Measurements from ENCODE around the gene MOK. TPM values are rescaled to one million over a fixed set of nuclear protein-coding genes. Genes with fewer than 3 reads are reported as not detected.

The MOK gene
- total and polyA plus RNA-seq, 2 of the 4 experiments (the other 2 are of a cell fraction): 16.8 to 48.5 TPM

GRCh38 chr14:102217987-102218421 lies 87.0 kb downstream of the MOK start:
- Histone ChIP-seq H4K8ac (ENCODE audit: low read depth in 2 of 2, low read length in 2 of 2) (no peak overlapping the region), H3K18ac (ENCODE audit: low read depth, low read length) (no peak overlapping the region), H3K4me3 (ENCODE audit: insufficient read depth, low read depth, low read length) (no peak overlapping the region), H3K9me3 (ENCODE audit: control insufficient read depth, insufficient read depth, low read length) (no peaks in the 10 kb centered on the region), H2AK5ac (ENCODE audit: low read depth, low read length) (no peak overlapping the region), H4K91ac (ENCODE audit: insufficient read depth, low read depth, low read length) (no peak overlapping the region), H2BK15ac (ENCODE audit: low read depth, low read length) (no peak overlapping the region), H3K4me1 (ENCODE audit: control insufficient read depth, insufficient read depth, low read length) (peaks cover 13% of the 10 kb centered on the region), H2AFZ (replicated peaks; ENCODE audit: low read length, poor library complexity) (no peak overlapping the region), H4K20me1 (ENCODE audit: insufficient read depth, low read length) (peaks cover 15% of the 10 kb centered on the region), H3K4ac (ENCODE audit: low read depth, low read length) (no peak overlapping the region), H2AK9ac (replicated peaks; ENCODE audit: low read depth, low read length, poor library complexity) (peak overlapping the region; percentile 29), H2BK20ac (ENCODE audit: low read depth, low read length) (no peak overlapping the region), H3K14ac (replicated peaks; ENCODE audit: low read depth, low read length) (no peak overlapping the region), H3K36me3 (ENCODE audit: control insufficient read depth, insufficient read depth, low read length) (peaks cover 6% of the 10 kb centered on the region), H3K23ac (ENCODE audit: low read depth, low read length) (no peak overlapping the region), H2BK120ac (ENCODE audit: low read depth, low read length) (no peak overlapping the region), H3K9ac (ENCODE audit: low read depth, low read length) (no peak overlapping the region), H3K27me3 (ENCODE audit: control insufficient read depth, insufficient read depth, low read length) (no peaks in the 10 kb centered on the region), H3K56ac (ENCODE audit: extremely low read depth, insufficient read depth, low read length) (no peak overlapping the region), H3K27ac (ENCODE audit: insufficient read depth, low read length) (no peak overlapping the region), H2BK5ac (ENCODE audit: low read depth, low read length, poor library complexity, severe bottlenecking) (no peak overlapping the region), H3K4me2 (ENCODE audit: low read depth, low read length) (no peak overlapping the region), H3K9me1 (ENCODE audit: insufficient read depth, low read length) (peaks cover 28% of the 10 kb centered on the region), H4K5ac (ENCODE audit: low read depth, low read length) (no peak overlapping the region), H3K79me1 (ENCODE audit: low read depth in 1 of 2, low read length in 2 of 2) (peaks cover 25 to 72% of the 10 kb centered on the region in 2 experiments)
- intact Hi-C loops (cut with micrococcal nuclease) (no loop called here), dilution Hi-C loops (cut with HindIII; ENCODE audit: low sequenced_read_pairs, unreplicated experiment) (no loop called here), in situ Hi-C loops (cut with MboI; ENCODE audit: low sequenced_read_pairs) (no loop called here)
- DNase-seq: no peak
- TF ChIP-seq SMC3 (IDR thresholded peaks at IDR 0.05; ENCODE audit: low read depth, low read length) (no peak), CEBPB (IDR thresholded peaks at IDR 0.05; ENCODE audit: low read depth, low read length) (no peak), MAFK (IDR thresholded peaks at IDR 0.05; ENCODE audit: low read depth, low read length) (no peak), MAZ (IDR thresholded peaks at IDR 0.05; ENCODE audit: borderline replicate concordance, low read depth, low read length) (no peak), CTCF (conservative IDR thresholded peaks at IDR 0.05; ENCODE audit: low read depth, low read length) (no peak), MXI1 (IDR thresholded peaks at IDR 0.05; ENCODE audit: borderline replicate concordance, low read depth, low read length) (no peak), BHLHE40 (IDR thresholded peaks at IDR 0.05; ENCODE audit: low read depth, low read length) (no peak), POLR2A (IDR thresholded peaks at IDR 0.05; ENCODE audit: low read depth, low read length) (no peak), RCOR1 (IDR thresholded peaks at IDR 0.05; ENCODE audit: insufficient replicate concordance, low read length) (no peak), FOS (IDR thresholded peaks at IDR 0.05; ENCODE audit: low read depth, low read length) (no peak), CHD1 (IDR thresholded peaks at IDR 0.05; ENCODE audit: low read depth, low read length) (no peak), RAD21 (IDR thresholded peaks at IDR 0.05; ENCODE audit: low read length) (no peak), RFX5 (IDR thresholded peaks at IDR 0.05; ENCODE audit: low read depth, low read length) (no peak), NFE2L2 (IDR thresholded peaks at IDR 0.05; ENCODE audit: low read depth, low read length) (no peak)
- TF ChIP-seq, protein P1, sequence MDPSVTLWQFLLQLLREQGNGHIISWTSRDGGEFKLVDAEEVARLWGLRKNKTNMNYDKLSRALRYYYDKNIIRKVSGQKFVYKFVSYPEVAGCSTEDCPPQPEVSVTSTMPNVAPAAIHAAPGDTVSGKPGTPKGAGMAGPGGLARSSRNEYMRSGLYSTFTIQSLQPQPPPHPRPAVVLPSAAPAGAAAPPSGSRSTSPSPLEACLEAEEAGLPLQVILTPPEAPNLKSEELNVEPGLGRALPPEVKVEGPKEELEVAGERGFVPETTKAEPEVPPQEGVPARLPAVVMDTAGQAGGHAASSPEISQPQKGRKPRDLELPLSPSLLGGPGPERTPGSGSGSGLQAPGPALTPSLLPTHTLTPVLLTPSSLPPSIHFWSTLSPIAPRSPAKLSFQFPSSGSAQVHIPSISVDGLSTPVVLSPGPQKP (IDR thresholded peaks at IDR 0.05; ENCODE audit: borderline replicate concordance, low read depth, low read length): no peak
- TF ChIP-seq, protein P2, sequence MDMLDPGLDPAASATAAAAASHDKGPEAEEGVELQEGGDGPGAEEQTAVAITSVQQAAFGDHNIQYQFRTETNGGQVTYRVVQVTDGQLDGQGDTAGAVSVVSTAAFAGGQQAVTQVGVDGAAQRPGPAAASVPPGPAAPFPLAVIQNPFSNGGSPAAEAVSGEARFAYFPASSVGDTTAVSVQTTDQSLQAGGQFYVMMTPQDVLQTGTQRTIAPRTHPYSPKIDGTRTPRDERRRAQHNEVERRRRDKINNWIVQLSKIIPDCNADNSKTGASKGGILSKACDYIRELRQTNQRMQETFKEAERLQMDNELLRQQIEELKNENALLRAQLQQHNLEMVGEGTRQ (IDR thresholded peaks at IDR 0.05; ENCODE audit: low read depth, low read length): no peak
- no TSS peak for BruUV-seq (replicated peaks)
- 95% methylated on average over 4 of the region's 14 CpGs; no CpG with 5 or more reads in 1 of the 2 experiments for WGBS, 2 experiments (ENCODE audit: extremely low coverage in 2 of 2, insufficient read length in 1 of 2)
- no peak for ATAC-seq (ENCODE audit: low read depth)
- CTCF ChIA-PET: interaction anchor here (0.5 kb wide), 1 partner anchor 99 kb away, joined by 3 read pairs; no protein-coding TSS in a partner anchor
- POLR2A ChIA-PET (ENCODE audit: unreplicated experiment): interaction anchor here (0.6 kb wide), 1 partner anchor 112 kb away, joined by 14 read pairs; no protein-coding TSS in a partner anchor
